NCI-H524 (cell line): ENCODE data around the gene KCND3.
A peak's percentile ranks its signal among the peaks of the same experiment; 100 is the strongest.

Source experiments
- DNase-seq, 2 experiments: peaks; one replicate each; lab custom pipeline; 2025; lab: John Stamatoyannopoulos, UW

Gene KCND3

GRCh38 chr1:111959436-111959835 is 30.0 kb downstream of the KCND3 start:
- DNase-seq: no peak

GRCh38 chr1:111958851-111959250 is 30.6 kb downstream of the KCND3 start:
- DNase-seq: no peak

- DNase-seq: no peak
Measured at GRCh38 chr1:111958075-111958474, 31.4 kb downstream of the KCND3 start.

- peak; percentile 50 to 62 for DNase-seq
Measured at GRCh38 chr1:111956155-111956771, 33.2 kb downstream of the KCND3 start.

- DNase-seq: peak; percentile 68 to 84
Measured at GRCh38 chr1:111955755-111956154, 33.7 kb downstream of the KCND3 start.

GRCh38 chr1:111953797-111954196 is 35.7 kb downstream of the KCND3 start:
- no peak for DNase-seq

- DNase-seq: no peak
Measured at GRCh38 chr1:111952125-111952657, 37.3 kb downstream of the KCND3 start.

- DNase-seq: peak; percentile 38 to 87
Measured at GRCh38 chr1:111948209-111949171, 41.0 kb downstream of the KCND3 start.

GRCh38 chr1:111943846-111944749 is 45.4 kb downstream of the KCND3 start:
- peak in 1 of 2 experiments; percentile 20 for DNase-seq

- DNase-seq: no peak
Measured at GRCh38 chr1:111943066-111943465, 46.4 kb downstream of the KCND3 start.

- no peak for DNase-seq
Measured at GRCh38 chr1:111938536-111938935, 50.9 kb downstream of the KCND3 start.

GRCh38 chr1:111938123-111938522 is 51.3 kb downstream of the KCND3 start:
- DNase-seq: no peak

GRCh38 chr1:111937147-111937725 is 52.2 kb downstream of the KCND3 start:
- DNase-seq: no peak

- no peak for DNase-seq
Measured at GRCh38 chr1:111934106-111934852, 55.2 kb downstream of the KCND3 start.

GRCh38 chr1:111930356-111930755 is 59.1 kb downstream of the KCND3 start:
- DNase-seq: no peak

- no peak for DNase-seq
Measured at GRCh38 chr1:111928531-111928930, 60.9 kb downstream of the KCND3 start.

GRCh38 chr1:111927652-111928051 is 61.8 kb downstream of the KCND3 start:
- DNase-seq: no peak

GRCh38 chr1:111924786-111925185 is 64.7 kb downstream of the KCND3 start:
- DNase-seq: no peak

GRCh38 chr1:111923766-111924165 is 65.7 kb downstream of the KCND3 start:
- no peak for DNase-seq

GRCh38 chr1:111921948-111922347 is 67.5 kb downstream of the KCND3 start:
- DNase-seq: no peak
